ENCODE data around the gene NRL. TPM values are rescaled to one million over a fixed set of nuclear protein-coding genes. Genes with fewer than 3 reads are reported as not detected.

The NRL gene
- total RNA-seq, 1 donor, result 1.8 TPM

GRCh38 chr14:24064091-24064795 is 50.5 kb downstream of the NRL start:
- no peak overlapping the region for H3K27ac ChIP-seq (ENCODE audit: low read depth, low read length)
- peaks cover 3% of the 10 kb centered on the region for H3K27me3 ChIP-seq (ENCODE audit: insufficient read depth, low read length)
- peak; percentile 79 for DNase-seq (ENCODE audit: insufficient read length, low spot score, missing footprints)
- no peaks in the 10 kb centered on the region for H3K9me3 ChIP-seq (ENCODE audit: low read depth, low read length)
- TF ChIP-seq CTCF (IDR thresholded peaks at IDR 0.05; ENCODE audit: extremely low read depth, low read depth, low read length), result no peak
- H3K4me2 ChIP-seq (ENCODE audit: insufficient read depth, low read length), result no peak overlapping the region
- H3K4me1 ChIP-seq (ENCODE audit: insufficient read depth, low read length), result no peaks in the 10 kb centered on the region
- no peak overlapping the region for H2AFZ ChIP-seq (ENCODE audit: low read length)
- H4K20me1 ChIP-seq (ENCODE audit: insufficient read depth, low read length), result no peaks in the 10 kb centered on the region
- H3K36me3 ChIP-seq (ENCODE audit: insufficient read depth, low read length), result no peaks in the 10 kb centered on the region
- H3K4me3 ChIP-seq (ENCODE audit: insufficient read depth, low read length), result no peak overlapping the region
- no peaks in the 10 kb centered on the region for H3K79me2 ChIP-seq (ENCODE audit: insufficient read depth, low read length)

- Histone ChIP-seq H3K4me1 (ENCODE audit: insufficient read depth, low read length) (no peaks in the 10 kb centered on the region), H4K20me1 (ENCODE audit: insufficient read depth, low read length) (peaks cover 4% of the 10 kb centered on the region), H3K4me2 (ENCODE audit: insufficient read depth, low read length) (no peak overlapping the region), H3K27me3 (ENCODE audit: insufficient read depth, low read length) (peaks cover 3% of the 10 kb centered on the region), H3K4me3 (ENCODE audit: insufficient read depth, low read length) (no peak overlapping the region), H3K36me3 (ENCODE audit: insufficient read depth, low read length) (no peaks in the 10 kb centered on the region), H3K9me3 (ENCODE audit: low read depth, low read length) (no peaks in the 10 kb centered on the region), H3K27ac (ENCODE audit: low read depth, low read length) (no peak overlapping the region), H2AFZ (ENCODE audit: low read length) (no peak overlapping the region), H3K79me2 (ENCODE audit: insufficient read depth, low read length) (no peaks in the 10 kb centered on the region)
- no peak for TF ChIP-seq CTCF (IDR thresholded peaks at IDR 0.05; ENCODE audit: extremely low read depth, low read depth, low read length)
- DNase-seq (ENCODE audit: insufficient read length, low spot score, missing footprints), result peak; percentile 83
Measured at GRCh38 chr14:24063263-24063836, 51.4 kb downstream of the NRL start.

GRCh38 chr14:24062216-24062980 is 52.4 kb downstream of the NRL start:
- TF ChIP-seq CTCF (IDR thresholded peaks at IDR 0.05; ENCODE audit: extremely low read depth, low read depth, low read length), result no peak

More at GRCh38 chr14:24062216-24062980, 52.4 kb downstream of the NRL start:
- H3K27me3 ChIP-seq (ENCODE audit: insufficient read depth, low read length), result peaks cover 3% of the 10 kb centered on the region
- H3K4me1 ChIP-seq (ENCODE audit: insufficient read depth, low read length), result no peaks in the 10 kb centered on the region
- no peaks in the 10 kb centered on the region for H3K36me3 ChIP-seq (ENCODE audit: insufficient read depth, low read length)
- H3K79me2 ChIP-seq (ENCODE audit: insufficient read depth, low read length), result no peaks in the 10 kb centered on the region
- no peak overlapping the region for H3K4me3 ChIP-seq (ENCODE audit: insufficient read depth, low read length)
- no peaks in the 10 kb centered on the region for H3K9me3 ChIP-seq (ENCODE audit: low read depth, low read length)
- no peak overlapping the region for H3K4me2 ChIP-seq (ENCODE audit: insufficient read depth, low read length)
- peak; percentile 82 for DNase-seq (ENCODE audit: insufficient read length, low spot score, missing footprints)
- no peak overlapping the region for H3K27ac ChIP-seq (ENCODE audit: low read depth, low read length)
- H4K20me1 ChIP-seq (ENCODE audit: insufficient read depth, low read length), result peaks cover 4% of the 10 kb centered on the region
- H2AFZ ChIP-seq (ENCODE audit: low read length), result no peak overlapping the region
